SU-DHL-6 (cell line): ENCODE data around the gene CSF1.
"Not testable (repeated sequence)": the region's sequence is repeated elsewhere in the genome, so short reads cannot be mapped to it uniquely, and the experiment has no call there.

Source experiments
- H2AFZ ChIP-seq: fragments of 200-600 bp; sonication (generic); 2 replicates; pipeline ENCODE4 v1.6.1; 2014; ENCODE audit warnings: low read depth, mild to moderate bottlenecking, moderate library complexity, mixed read lengths, antibody characterized with exemption, low read length; ENCODE audit not compliant: severe bottlenecking
- H3F3A ChIP-seq: fragments of 200-600 bp; shearing (Covaris generic); 2 replicates; pipeline ENCODE4 v1.6.0; 2016; ENCODE audit warnings: antibody characterized with exemption, mild to moderate bottlenecking; ENCODE audit not compliant: insufficient read depth
- H3K27ac ChIP-seq: fragments of 200-600 bp; sonication (generic); 2 replicates; pipeline ENCODE4 v1.5.1; 2016; ENCODE audit warnings: low read depth, mild to moderate bottlenecking, low read length, moderate library complexity, mixed read lengths
- H3K27me3 ChIP-seq: fragments of 200-600 bp; sonication (generic), shearing (Covaris generic); 2 replicates; pipeline ENCODE4 v1.6.0; 2014; ENCODE audit warnings: mild to moderate bottlenecking, low read length
- H3K36me3 ChIP-seq: fragments of 200-600 bp; sonication (generic); 2 replicates; pipeline ENCODE4 v1.6.1; 2014; ENCODE audit warnings: mild to moderate bottlenecking, low read length, mixed read lengths
- H3K4me2 ChIP-seq: fragments of 300-600, 200-600 bp; shearing (Covaris generic), sonication (generic); 2 replicates; pipeline ENCODE4 v1.6.0; 2014; ENCODE audit warnings: low read length, low read depth, mild to moderate bottlenecking; ENCODE audit not compliant: poor library complexity, severe bottlenecking
- H3K4me3 ChIP-seq: fragments of 200-600 bp; sonication (generic); 2 replicates; pipeline ENCODE4 v1.5.1; 2014; ENCODE audit warnings: antibody characterized with exemption, low read length, mild to moderate bottlenecking, mixed read lengths; ENCODE audit not compliant: insufficient read depth, poor library complexity, severe bottlenecking
- H3K79me2 ChIP-seq: fragments of 200-600 bp; sonication (generic); 2 replicates; pipeline ENCODE4 v1.6.1; 2014; ENCODE audit warnings: mild to moderate bottlenecking, low read length, moderate library complexity; ENCODE audit not compliant: insufficient read depth
- H3K9ac ChIP-seq: fragments of 200-600 bp; sonication (generic); 2 replicates; pipeline ENCODE4 v1.7.0; 2014; ENCODE audit warnings: mild to moderate bottlenecking, low read length
- H3K9me2 ChIP-seq: fragments of 200-600 bp; sonication (generic); replicated peaks from 2 replicates; pipeline ENCODE4 v1.6.1; 2014; ENCODE audit warnings: low read length; ENCODE audit not compliant: insufficient read depth
- H3K9me3 ChIP-seq: fragments of 200-600 bp; sonication (generic); 2 replicates; pipeline ENCODE4 v1.6.1; 2014; ENCODE audit warnings: low read length, mixed read lengths; ENCODE audit not compliant: insufficient read depth
- H4K20me1 ChIP-seq: fragments of 200-600 bp; sonication (generic); 2 replicates; pipeline ENCODE4 v1.6.1; 2014; ENCODE audit warnings: low read depth, mild to moderate bottlenecking, antibody characterized with exemption, low read length, moderate library complexity, mixed read lengths
- EZH2phosphoT487 ChIP-seq: fragments of 200-600 bp; sonication (generic), shearing (Covaris generic); conservative IDR thresholded peaks from 2 replicates; pipeline ENCODE4 v1.6.1; 2018; ENCODE audit warnings: mild to moderate bottlenecking, antibody characterized with exemption, low read length, moderate library complexity, mixed read lengths
- TF ChIP-seq, protein P1 (sequence below): fragments of 200-600 bp; sonication (generic); IDR thresholded peaks from one replicate; pipeline ENCODE4 v1.5.1; 2017; ENCODE audit warnings: antibody characterized with exemption, mild to moderate bottlenecking, low read length, moderate library complexity; ENCODE audit not compliant: insufficient read depth, poor library complexity, severe bottlenecking

Gene CSF1

GRCh38 chr1:109918671-109919070 lies 8.0 kb downstream of the CSF1 start:
- Histone ChIP-seq H3K9me3 (no peaks in the 10 kb centered on the region), H3K27ac (no peak overlapping the region), H3K4me2 (no peak overlapping the region), H3K36me3 (no peaks in the 10 kb centered on the region), H3K4me3 (no peak overlapping the region), H3K79me2 (no peaks in the 10 kb centered on the region), H4K20me1 (no peaks in the 10 kb centered on the region), H3F3A (no peaks in the 10 kb centered on the region), H2AFZ (no peak overlapping the region), H3K9ac (no peak overlapping the region), H3K27me3 (no peaks in the 10 kb centered on the region), H3K9me2 (no peaks in the 10 kb centered on the region)
- no peak for TF ChIP-seq EZH2phosphoT487
- TF ChIP-seq, protein P1, sequence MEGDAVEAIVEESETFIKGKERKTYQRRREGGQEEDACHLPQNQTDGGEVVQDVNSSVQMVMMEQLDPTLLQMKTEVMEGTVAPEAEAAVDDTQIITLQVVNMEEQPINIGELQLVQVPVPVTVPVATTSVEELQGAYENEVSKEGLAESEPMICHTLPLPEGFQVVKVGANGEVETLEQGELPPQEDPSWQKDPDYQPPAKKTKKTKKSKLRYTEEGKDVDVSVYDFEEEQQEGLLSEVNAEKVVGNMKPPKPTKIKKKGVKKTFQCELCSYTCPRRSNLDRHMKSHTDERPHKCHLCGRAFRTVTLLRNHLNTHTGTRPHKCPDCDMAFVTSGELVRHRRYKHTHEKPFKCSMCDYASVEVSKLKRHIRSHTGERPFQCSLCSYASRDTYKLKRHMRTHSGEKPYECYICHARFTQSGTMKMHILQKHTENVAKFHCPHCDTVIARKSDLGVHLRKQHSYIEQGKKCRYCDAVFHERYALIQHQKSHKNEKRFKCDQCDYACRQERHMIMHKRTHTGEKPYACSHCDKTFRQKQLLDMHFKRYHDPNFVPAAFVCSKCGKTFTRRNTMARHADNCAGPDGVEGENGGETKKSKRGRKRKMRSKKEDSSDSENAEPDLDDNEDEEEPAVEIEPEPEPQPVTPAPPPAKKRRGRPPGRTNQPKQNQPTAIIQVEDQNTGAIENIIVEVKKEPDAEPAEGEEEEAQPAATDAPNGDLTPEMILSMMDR: no peak

DNA sequence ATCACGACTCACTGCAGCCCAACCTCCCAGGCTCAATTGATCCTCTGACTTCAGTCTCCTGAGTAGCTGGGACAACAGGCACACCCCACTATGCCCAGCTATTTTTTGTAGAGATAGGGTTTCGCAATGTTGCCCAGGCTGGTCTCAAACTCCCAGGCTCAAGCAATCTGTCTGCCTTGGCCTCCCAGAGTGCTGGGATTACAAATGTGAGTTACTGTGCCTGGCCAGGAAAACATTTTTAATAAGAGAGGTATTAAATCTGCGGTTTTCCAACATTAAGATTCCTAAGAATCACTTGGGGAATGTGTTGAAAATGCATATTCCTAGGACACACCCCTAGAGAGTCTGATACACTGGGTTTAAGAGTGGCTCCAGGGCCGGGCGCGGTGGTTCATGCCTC lies 8.7 kb downstream of the CSF1 start:
- no peak overlapping the region for H3K4me3 ChIP-seq
- no peaks in the 10 kb centered on the region for H4K20me1 ChIP-seq
- H2AFZ ChIP-seq: no peak overlapping the region
- no peaks in the 10 kb centered on the region for H3F3A ChIP-seq
- no peaks in the 10 kb centered on the region for H3K9me2 ChIP-seq
- no peaks in the 10 kb centered on the region for H3K36me3 ChIP-seq
- no peak overlapping the region for H3K27ac ChIP-seq
- TF ChIP-seq, protein P1: no peak
- TF ChIP-seq EZH2phosphoT487: no peak
- H3K9me3 ChIP-seq: no peaks in the 10 kb centered on the region
- H3K27me3 ChIP-seq: no peaks in the 10 kb centered on the region
- no peak overlapping the region for H3K9ac ChIP-seq
- H3K79me2 ChIP-seq: no peaks in the 10 kb centered on the region
- no peak overlapping the region for H3K4me2 ChIP-seq

- H3K4me3 ChIP-seq, H3K4me2 ChIP-seq, H4K20me1 ChIP-seq, H2AFZ ChIP-seq, H3K9ac ChIP-seq, H3K36me3 ChIP-seq, H3K27me3 ChIP-seq, H3K9me3 ChIP-seq, H3K9me2 ChIP-seq, H3K27ac ChIP-seq, H3F3A ChIP-seq, H3K79me2 ChIP-seq: not testable (repeated sequence)
Observed at GRCh38 chr1:109920391-109920790, 9.7 kb downstream of the CSF1 start.

DNA sequence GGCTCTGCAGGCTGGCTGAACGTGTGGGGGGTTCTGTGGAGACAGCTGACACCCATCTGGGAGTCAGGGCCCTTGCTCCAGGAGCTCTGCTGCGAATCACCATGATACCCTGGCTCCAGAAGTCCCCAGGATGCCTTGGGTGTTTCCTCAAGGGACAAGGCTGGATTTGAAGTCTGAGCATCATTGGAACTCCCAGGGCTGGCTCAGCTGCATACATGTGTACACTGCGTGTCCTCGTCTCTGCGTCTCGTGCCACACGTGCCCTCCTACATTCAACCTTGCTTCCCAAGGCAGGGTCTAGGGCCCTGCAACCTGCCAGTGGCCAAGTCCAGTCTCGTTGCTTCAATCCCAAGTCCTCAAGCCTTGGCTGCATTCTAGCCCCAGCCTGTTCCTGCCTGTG lies 11.7 kb downstream of the CSF1 start:
- H3K27ac ChIP-seq: no peak overlapping the region
- no peak for TF ChIP-seq EZH2phosphoT487
- TF ChIP-seq, protein P1: no peak

More for the DNA sequence above, 11.7 kb downstream of the CSF1 start:
- Histone ChIP-seq H3K4me3 (no peak overlapping the region), H3K79me2 (no peaks in the 10 kb centered on the region), H4K20me1 (no peaks in the 10 kb centered on the region), H3F3A (no peaks in the 10 kb centered on the region), H3K27me3 (no peaks in the 10 kb centered on the region), H3K9me2 (no peaks in the 10 kb centered on the region), H2AFZ (no peak overlapping the region), H3K4me2 (no peak overlapping the region), H3K36me3 (no peaks in the 10 kb centered on the region), H3K9me3 (no peaks in the 10 kb centered on the region), H3K9ac (no peak overlapping the region)
